Activated naive CD4-positive, alpha-beta T cell (primary cell): ENCODE results near the gene TMEM229A.
"Not testable (repeated sequence)": the region's sequence is repeated elsewhere in the genome, so short reads cannot be mapped to it uniquely, and the experiment has no call there.

Experiments
- DNase-seq, 4 experiments: peaks; one replicate each; lab custom pipeline; 2025; lab: John Stamatoyannopoulos, UW

Gene TMEM229A

GRCh38 chr7:124033095-124033806 lies 384 bp upstream of the TMEM229A start:
- DNase-seq, result no peak

- DNase-seq, result no peak
Observed at GRCh38 chr7:124031919-124032318, 948 bp downstream of the TMEM229A start.

- DNase-seq, result no peak
Observed at GRCh38 chr7:124031406-124031805, 1.5 kb downstream of the TMEM229A start.

GRCh38 chr7:124030964-124031363 lies 1.9 kb downstream of the TMEM229A start:
- no peak for DNase-seq

- DNase-seq, result no peak
Observed at GRCh38 chr7:124029396-124030188, 3.3 kb downstream of the TMEM229A start.

- DNase-seq, result no peak
Observed at GRCh38 chr7:124027236-124027635, 5.6 kb downstream of the TMEM229A start.

GRCh38 chr7:124024329-124024728 lies 8.5 kb downstream of the TMEM229A start:
- DNase-seq, result not testable (repeated sequence)

GRCh38 chr7:124022551-124022950 lies 10.3 kb downstream of the TMEM229A start:
- DNase-seq, result no peak

- DNase-seq, result no peak
Observed at GRCh38 chr7:124020060-124020459, 12.8 kb downstream of the TMEM229A start.

- DNase-seq, result no peak
Observed at GRCh38 chr7:124013306-124013705, 19.6 kb downstream of the TMEM229A start.

- DNase-seq, result no peak
Observed at GRCh38 chr7:124012864-124013263, 20.0 kb downstream of the TMEM229A start.

GRCh38 chr7:124009321-124009720 lies 23.5 kb downstream of the TMEM229A start:
- DNase-seq, result no peak

- not testable (repeated sequence) for DNase-seq
Observed at GRCh38 chr7:124008296-124008695, 24.6 kb downstream of the TMEM229A start.

- DNase-seq, result no peak
Observed at GRCh38 chr7:123999703-124000102, 33.2 kb downstream of the TMEM229A start.

- DNase-seq, result no peak
Observed at GRCh38 chr7:123998921-123999320, 33.9 kb downstream of the TMEM229A start.

- no peak for DNase-seq
Observed at GRCh38 chr7:123996327-123996625, 36.6 kb downstream of the TMEM229A start.

- DNase-seq, result no peak
Observed at GRCh38 chr7:123995617-123996326, 37.1 kb downstream of the TMEM229A start.

GRCh38 chr7:123994449-123994848 lies 38.4 kb downstream of the TMEM229A start:
- DNase-seq, result no peak

GRCh38 chr7:123993996-123994395 lies 38.9 kb downstream of the TMEM229A start:
- no peak for DNase-seq

- no peak for DNase-seq
Observed at GRCh38 chr7:123992913-123993518, 39.9 kb downstream of the TMEM229A start.

- DNase-seq, result no peak
Observed at GRCh38 chr7:123987445-123987844, 45.4 kb downstream of the TMEM229A start.
